HT1080 (cell line): ENCODE measurements around the gene CAMTA1. TPM values are rescaled to one million over a fixed set of nuclear protein-coding genes. Genes with fewer than 3 reads are reported as not detected.

Experiments
- DNase-seq: peaks from one replicate; pipeline ENCODE4 v3.0.0-alpha.2; 2015; ENCODE audit warnings: low read depth
- total RNA-seq: library from RNA; depleted of rRNA; stranded (reverse); fragments of >200 nt; shearing (Covaris generic); gene quantifications from 2 replicates; pipeline ENCODE4 v1.2.3, GENCODE V29; 2014

The CAMTA1 gene
- total RNA-seq, 1 experiment from 2014 or later, result 59.2 TPM

DNA sequence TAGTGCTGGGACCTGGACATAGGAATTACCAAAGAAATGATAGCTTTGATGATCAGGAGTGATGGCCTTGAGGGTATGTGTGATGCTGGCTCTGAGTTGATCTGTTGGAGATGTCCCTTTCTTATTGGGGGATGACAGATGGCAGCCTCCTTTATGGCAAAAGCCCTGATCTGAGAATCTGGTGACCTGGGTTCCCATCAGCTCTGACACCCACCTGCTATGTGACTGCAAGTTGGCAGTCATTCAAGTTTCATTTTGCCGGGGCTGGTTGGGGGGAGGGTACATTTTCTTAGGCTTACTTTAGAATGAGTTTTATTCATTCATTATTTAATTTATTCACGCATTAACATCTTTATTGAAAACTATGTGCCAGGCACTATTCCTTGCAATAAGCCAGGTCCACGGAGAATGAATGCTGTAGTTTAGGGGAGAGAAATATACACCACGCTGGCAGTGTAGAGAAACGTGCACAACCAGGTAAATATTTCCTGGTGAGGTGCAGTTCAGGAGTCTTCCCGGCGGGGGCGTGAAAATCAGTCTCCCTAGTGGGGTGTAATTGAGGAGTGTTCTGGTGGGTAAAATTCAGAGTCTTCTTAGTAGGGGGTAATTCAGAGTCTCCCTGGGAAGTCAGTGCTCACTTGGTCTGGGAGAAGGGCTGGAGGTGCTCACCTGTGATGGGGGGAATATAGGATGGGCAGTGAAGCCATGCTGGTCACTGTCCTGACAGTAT, 401.3 kb downstream of the CAMTA1 start:
- DNase-seq, result no peak

DNA sequence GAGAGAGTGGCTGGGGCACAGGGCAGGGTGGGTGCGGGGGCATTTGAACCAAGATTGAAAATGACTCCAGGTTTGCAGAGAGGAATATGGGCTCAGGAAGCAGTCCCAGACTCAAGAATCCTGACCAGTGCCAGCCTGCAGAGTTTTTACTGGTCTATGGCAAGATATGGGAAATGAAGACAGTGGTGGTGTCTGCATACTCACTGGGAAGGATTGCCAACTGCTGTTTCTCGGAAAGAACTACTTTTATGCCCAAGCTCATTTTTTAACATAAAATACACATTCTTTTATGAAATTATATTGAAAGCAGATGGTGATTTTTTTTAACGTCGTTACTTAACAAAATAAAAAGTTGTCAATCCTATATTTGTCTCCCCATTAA, 401.8 kb downstream of the CAMTA1 start:
- no peak for DNase-seq

DNA sequence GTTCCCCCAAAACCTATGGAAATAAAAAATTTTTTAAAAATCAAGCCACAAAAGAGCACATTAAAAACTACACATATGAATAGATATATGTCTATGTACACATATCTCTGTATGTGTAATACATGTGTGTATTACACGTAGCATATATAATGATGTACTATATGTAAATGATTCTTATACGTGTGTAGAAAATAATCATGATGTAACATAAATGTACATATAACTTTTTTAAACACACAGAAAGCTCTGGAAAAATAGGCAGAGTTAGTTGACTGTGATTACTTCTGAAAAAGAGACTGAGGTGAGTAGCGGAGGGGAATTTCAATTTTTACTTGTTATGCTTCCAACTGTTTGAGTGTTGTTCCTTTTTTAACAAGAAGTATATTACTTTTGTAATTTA, 405.0 kb downstream of the CAMTA1 start:
- no peak for DNase-seq

DNA sequence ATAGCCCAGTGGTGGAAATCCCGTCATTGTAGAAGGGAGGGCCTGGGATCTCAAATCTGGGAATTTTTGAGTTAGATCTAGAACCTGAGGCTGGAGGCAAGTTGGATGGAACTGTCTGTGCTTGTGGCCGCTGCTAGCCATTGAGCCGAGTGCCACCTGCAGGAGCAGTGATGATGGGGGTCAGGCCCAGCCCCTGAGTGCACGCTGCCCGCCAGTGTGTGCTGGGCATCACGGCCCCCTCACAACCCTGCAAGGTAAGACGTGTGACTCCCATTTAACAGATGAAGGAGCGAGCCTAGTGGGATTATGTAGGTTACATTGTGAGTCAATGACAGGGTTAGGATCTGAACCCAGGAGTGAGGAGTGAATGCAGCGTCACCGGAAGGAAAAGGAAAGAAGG, 407.2 kb downstream of the CAMTA1 start:
- no peak for DNase-seq

DNA sequence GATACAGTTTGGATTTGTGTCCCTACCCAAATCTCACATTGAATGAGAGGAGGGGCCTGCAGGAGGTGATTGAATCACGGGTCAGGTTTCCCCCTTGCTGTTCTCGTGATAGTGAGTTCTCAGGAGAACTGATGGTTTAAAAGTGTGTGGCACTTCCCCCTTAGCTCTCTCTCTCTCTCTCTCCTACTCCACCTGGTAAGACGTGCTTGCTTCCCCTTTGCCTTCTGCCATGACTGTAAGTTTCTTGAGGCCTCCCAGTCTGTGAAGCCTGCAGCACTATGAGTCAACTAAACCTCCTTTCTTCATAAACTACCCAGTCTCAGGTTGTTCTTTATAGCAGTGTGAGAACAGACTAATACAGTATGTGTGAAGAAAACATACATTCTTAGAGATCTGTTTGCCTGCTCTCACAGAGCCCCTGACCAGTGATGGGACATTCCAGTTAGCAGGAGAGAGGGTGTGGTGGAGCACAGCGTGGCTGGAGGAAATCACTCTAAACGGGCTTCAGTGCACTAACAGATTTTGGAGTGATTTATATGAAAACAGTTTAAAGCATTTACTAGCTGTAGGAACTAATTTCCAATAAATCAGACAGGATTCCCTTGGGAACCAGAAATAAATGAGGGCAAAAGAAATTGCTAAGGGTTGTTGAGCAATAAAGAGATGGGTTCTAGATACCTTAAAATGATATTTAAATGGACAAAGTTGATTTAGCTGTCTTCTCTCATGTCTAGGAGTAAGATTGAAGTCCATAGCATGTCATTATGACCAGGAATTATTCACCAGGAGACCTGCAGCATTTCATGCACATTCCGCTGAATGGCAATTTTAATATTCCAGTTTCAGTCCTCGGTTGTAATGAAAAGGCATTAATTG, 411.0 kb downstream of the CAMTA1 start:
- DNase-seq, result no peak

DNA sequence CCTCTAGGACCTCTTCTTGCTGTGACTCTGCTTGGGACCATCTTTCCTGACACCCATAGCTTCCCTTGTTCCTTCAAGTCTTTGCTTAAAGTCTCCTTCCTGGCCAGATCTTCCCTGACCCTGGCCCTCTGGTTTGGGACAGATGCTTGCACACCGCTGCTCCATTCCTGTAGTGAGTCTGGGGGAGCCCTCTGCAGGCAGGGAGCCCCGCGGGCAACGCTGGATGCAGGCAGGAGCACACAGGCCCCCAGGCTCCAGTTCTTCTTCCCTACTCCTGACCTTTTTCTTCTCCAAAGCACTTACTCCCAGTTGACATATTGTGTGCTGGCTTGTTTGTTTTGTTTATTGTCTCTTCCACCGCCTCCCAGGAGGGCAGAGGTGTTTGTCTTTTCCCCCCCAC, 413.4 kb downstream of the CAMTA1 start:
- no peak for DNase-seq

DNA sequence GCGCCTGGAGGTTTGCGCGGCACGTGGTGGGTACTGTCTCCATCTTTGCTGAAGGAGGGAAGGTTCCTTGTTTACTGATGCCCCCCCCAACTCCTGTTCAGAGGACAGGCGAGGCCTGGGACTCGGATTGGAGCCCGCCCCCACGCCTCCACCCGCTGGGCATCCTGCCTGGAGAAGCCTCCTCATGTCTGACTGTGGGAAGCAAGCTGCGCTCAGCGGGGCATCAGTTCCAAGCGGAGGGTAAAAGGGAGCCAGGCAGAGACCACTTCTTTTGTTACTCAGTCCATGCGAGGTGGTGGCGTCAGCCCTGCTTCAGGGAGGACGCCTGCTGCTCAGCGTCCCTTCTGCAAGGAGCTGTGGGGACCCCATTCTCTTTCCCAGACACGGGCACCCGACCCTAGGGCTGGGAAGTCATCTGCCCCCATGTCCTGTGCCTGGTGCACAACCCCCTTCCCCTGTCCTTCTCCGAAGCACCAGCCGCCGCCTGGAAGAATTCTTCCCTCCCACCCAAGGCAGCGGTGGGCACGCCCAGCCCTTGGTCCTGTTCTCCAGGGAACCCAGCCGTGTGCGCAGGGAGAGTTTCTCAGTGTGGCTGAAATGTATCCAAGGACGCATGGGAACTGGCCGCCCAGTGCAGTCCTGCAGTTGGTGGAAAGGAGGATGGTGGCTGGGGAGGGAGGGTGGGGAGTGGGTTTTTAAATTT, 414.0 kb downstream of the CAMTA1 start:
- DNase-seq, result no peak

DNA sequence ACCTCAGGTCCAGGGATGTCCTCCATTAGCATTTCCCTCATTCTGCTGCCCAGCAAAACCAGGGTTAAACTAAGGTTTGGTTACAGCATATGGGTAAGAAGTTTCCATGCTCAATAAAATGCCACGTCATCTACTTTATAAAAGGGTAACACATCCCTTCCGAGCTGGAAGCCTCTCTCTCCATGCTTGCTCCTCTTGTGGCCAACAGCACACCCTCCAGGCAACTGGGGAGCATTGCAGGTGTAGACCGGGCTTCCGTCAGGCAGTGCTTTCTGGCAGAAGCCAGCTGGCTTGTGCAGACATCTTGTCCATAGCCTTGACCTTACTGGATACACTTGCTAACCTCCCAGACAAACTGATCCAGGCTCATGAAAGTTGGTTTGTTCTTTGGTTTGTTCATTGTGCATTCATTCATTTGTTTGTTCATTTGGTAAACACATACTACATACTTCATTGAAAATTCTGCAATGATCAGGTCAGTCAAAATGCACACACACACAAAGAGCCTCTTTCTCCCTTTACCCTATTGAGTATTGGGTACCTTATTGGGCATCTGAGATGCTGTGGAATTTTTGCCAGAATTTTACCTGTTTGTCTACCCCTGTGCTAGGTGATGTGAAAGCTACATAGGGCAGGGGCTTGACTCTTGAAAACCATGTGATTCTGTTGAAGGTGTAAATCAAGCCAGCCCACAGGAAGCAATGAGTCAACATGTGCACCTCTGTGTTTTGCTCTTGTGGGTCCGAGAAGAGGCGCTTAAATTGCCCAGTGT, 422.8 kb downstream of the CAMTA1 start:
- peak; percentile 68 for DNase-seq

DNA sequence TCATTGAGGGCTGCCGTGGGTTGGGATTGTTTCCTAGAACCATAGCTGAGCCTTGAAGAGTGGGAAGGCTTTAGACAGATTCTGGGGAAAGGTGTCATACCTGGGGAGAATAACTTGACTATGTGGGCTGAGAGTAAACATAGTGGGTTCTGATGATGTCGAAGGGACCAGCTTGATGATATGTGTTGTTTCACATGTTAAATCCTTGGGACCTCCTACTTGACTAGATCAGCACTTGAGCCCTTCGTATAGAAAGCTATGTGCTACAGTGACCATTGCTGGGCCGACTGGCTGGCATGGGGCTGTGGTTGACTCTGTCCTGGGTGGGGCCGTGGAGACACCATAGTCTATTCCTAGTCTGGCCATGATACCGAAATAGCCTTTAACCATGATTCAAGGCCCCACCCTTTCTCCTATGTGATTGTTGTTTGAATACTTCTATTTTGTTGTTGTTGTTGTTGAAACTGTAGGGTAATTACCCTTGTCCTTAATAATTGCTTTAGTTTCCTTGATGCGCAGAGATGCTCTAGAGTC, 423.5 kb downstream of the CAMTA1 start:
- DNase-seq, result no peak

DNA sequence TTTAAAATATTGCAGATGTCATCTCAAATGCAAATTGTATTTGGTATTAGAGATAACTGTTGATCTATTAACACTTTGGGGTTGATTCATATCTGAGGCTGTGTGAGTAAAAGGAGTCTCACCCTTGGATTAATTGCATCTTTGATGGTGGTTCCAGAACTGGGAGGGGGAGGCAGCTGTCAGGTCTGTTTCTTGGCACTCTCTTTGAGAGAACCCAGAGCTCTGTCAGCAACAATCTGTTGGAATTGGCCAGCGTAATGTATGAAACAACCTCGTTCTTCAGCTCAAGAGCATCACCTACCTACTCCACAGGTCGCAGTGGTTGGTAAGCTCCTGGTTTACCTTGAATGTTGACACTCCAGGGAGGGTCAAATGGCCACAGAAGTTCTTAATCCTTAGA, 424.1 kb downstream of the CAMTA1 start:
- DNase-seq, result no peak

DNA sequence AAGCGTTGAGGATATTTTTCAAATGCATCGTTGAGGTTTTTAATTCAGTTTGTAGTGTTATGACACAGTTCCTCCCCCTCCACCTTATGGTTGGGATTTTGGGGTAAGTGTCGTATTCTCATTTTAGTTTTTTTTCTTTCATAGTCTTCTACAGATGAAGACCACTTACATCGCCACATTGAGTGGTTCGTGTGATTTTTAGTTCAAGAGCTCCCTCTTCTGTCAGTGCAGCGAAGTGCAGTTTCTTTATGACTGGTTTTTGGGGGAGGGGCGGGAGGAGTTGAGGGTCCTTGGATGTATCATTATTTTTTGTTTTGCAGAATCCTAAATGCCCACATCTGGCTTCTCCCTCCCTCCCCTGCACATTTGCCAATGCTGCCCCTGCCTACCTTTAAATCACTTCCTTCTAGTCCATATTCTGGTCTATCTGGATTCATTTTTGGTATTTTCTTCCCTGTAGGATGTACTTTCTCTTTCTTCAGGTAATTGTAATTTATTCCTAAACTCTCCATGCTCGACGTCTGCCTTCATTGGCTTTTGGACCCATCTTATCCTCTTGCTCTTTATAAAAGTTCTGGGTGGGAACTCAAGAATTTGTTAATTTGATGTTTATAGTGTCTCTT, 433.1 kb downstream of the CAMTA1 start:
- peak; percentile 66 for DNase-seq

DNA sequence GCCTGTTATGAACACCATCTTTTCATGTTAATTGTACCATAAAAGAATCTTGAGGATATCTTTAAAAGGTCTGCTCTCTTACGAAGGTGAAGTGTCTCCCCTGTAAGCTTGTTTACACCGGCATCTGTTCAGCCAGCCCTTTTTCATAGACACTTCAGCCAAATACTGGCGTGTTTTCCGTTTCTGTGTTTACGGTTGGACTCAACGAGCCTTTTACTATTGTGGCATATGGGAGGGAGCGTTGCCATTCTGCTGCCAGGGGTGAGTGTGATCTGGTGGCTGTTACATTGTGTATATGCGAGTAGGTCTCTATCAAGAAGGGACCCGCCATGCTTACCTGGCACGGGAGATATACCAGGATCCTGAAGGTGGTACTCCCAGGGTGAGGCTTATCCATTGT, 433.8 kb downstream of the CAMTA1 start:
- no peak for DNase-seq

DNA sequence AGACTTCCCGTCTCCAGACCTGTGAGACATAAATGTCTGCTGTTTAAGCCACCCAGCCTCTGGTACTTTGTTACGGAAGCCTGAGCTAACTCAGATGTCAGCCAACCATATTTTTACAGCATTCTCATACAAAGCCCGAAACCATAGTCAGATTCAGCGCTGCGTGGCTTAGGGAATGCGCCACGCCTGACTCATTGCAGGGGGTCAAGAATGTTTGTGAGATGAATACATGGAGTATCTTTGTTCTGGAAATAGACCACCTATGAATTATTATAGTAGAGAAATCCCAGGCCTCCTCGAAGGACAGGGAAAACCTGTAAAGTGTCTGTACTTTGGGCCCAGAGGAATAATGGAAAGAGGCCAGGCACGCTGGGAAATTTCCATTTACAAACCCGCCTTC, 434.8 kb downstream of the CAMTA1 start:
- peak; percentile 23 for DNase-seq

DNA sequence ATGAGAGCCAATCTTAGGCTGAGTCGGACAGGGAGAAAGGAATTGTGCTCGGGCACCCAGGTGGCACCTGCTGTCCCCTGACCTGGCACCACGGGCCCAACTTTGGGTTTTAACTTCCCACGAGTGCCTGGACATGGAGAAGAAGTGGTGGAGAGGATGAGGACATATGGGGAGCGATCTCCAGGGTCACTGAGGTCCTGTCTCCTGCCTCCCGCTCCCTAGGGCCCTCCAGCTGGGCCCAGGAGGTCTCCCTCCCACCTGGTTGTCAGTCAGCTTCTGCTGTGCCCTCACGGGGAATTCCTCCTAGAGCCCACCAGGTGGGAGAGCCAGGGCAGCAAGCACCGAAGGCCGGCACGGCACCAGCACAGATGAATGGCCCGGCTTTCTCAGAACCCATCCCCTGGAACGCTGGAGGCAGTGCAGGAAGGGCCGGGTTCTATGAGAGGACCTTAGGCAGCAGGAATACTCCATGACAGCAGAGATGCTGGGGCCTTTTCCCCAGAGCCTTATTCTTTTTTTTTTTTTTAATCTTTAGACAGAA, 435.5 kb downstream of the CAMTA1 start:
- DNase-seq, result no peak

DNA sequence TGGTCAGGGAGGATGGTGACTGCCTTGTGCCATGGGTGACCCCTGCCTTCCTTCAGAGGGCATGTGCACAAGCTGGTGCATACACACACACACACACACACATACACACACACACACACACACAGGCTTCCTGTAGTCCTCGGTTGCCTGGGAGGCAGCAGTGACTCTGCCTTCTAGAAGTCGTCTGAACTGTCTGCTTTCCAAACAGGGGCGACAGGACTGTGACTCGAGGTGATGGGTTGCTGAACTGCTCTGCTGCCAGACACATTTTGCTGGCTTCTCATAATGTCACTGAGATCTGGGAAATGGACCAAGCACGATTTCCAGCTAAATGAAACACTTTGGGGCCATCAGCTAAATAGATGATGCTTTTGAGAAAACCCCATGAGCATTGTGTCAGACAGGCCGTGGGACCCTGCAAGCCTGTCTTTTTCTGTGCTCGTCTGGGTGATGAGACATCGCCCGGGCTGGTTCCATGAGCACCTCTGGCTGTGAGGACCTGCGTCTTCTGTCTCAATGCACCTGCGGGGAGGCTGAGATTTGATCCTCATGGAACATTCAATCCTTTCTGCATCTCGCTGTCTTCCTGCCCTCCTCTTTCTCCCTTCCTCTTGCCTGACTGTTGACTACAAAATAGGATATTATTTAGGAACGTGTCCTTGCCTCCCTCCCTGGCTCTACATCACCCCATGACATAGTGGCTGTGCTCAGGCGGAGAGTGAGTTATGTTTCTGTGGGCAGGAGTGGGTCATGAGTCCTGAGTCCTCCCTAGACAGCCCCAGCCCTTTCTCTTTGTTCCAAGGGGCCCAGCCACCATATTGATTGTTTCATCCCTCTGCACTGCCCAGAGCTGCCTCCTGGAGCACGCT, 436.8 kb downstream of the CAMTA1 start:
- no peak for DNase-seq

DNA sequence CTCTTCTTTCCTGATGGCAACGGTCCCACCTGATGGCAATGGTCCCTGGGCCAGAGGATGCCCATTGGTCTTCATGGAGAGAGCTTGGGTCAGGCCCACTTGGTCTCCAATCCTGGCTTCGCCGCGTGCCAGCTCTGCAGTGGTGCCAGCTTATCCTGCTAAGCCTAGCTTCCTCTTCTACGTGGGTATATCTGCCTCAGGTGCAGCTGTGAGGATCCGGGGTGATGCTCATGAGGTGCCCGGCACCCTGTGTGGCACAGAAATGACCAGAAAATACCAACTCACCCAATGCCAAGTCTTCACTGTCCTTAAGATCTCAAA, 437.4 kb downstream of the CAMTA1 start:
- no peak for DNase-seq

DNA sequence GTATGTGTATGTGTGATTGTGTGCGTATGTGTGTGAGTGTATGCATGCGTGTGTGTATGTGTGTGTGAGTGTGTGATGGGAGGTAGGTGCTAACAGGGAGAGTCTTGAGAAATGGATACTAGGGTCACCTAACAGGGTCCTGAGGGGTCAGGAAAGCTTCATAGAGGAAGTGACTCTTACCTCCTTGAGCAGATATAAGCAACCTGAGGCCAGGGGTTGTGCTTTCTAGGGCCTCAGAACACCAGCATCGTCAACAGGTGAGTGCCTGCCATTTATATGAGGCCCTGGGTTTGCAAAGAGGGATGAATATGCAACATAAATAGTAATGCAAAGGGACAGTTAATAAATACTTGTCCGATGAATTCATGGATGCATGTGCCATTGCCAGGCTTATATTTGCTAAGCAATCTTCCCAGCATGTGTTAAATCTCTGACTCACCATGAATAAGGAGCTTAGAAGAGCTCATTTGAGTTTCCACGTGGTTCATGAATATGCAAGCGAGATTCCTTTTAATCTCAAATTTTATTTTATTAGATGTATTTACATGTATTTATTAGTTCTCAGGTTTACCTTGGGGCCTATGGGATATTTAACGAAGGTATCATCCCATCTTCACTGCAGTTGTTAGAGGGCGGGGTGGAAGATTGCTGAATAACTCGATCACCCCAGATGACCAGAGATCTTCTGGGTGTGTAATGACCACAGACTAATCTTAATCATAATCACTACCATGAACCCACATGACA, 438.3 kb downstream of the CAMTA1 start:
- peak; percentile 75 for DNase-seq

DNA sequence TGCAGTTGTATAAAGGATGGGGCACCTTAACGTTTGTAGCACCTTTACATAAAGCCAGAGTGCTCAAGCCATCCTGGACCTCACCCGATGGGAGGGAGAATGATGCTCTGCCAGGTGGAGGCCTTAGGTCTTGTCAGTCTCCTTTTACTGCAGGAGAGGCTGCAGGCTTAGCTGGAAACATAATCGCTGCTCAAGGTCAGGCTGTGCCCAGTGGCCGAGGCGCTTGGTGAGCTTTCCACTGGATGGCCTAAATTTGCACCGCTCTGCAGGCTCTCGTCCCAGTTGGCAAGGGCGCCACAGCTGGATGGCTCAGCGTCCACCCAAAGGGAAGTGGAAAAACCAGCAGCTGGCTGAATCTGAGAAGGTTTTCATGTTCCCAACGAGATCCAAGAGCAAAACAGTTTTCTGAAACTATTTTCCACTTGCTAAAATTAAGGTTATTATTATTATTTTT, 438.9 kb downstream of the CAMTA1 start:
- DNase-seq, result no peak

DNA sequence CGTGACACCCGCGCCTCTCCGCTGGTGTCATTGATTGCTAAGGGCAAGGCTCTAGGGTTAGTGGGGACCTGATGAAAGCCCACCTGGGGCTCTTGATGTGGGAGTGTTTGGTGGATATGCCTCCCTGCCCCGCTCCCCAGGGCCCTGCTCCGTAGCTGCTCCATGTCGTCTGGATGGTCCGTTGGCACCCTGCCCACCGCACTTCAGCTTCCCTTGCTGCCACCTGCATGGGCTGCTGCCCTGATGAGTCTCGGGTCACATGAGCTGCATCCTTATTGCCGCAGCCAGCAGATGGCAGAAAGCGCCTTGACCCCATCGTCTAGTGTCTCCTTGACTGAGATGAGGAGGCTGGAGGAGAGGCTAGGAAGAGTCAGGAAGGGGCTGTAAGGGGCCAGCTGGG, 439.4 kb downstream of the CAMTA1 start:
- no peak for DNase-seq
